ENCODE data around the gene MRM1. TPM values are rescaled to one million over a fixed set of nuclear protein-coding genes. Genes with fewer than 3 reads are reported as not detected.

Gene MRM1
- total and polyA plus RNA-seq, 2 experiments from 2014 or later = 3.8 to 5.9 TPM

DNA sequence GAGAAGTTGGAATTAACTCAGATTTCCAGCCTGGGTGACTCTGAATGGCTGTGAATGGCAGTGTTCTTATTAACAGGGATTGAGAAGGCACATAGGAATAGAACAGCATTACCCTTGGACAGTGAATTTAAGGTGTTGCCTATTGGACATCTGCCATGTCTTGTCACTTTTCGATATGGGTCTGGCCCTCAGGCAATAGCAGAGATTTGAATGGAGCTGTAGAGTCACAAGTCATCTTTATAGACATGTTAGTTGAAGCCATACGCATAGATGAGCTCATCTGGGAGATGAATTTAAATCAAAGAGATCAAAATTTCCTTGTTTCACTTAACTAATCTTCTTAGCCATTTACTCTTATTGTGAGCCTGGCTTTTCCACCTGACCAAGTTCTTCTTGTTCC, 24.6 kb upstream of the MRM1 start:
- Histone ChIP-seq H3K4me1 (ENCODE audit: insufficient read depth) (peaks cover 13% of the 10 kb centered on the region), H3K36me3 (ENCODE audit: low read depth) (peaks cover 66% of the 10 kb centered on the region), H3K9me2 (ENCODE audit: insufficient read depth) (no peaks in the 10 kb centered on the region), H3F3A (ENCODE audit: insufficient read depth) (peaks cover 38% of the 10 kb centered on the region), H2AFZ (no peak overlapping the region), H3K9ac (no peak overlapping the region), H3K9me3 (ENCODE audit: low read depth) (no peaks in the 10 kb centered on the region), H3K4me3 (no peak overlapping the region), H3K27me3 (replicated peaks; ENCODE audit: insufficient read depth) (no peaks in the 10 kb centered on the region), H3K79me2 (ENCODE audit: insufficient read depth) (peaks cover 95% of the 10 kb centered on the region), H3K27ac (no peak overlapping the region), H3K4me2 (ENCODE audit: unreplicated experiment) (no peak overlapping the region), H4K20me1 (ENCODE audit: insufficient read depth) (peaks cover 14% of the 10 kb centered on the region; the same call in 1 of the 2 replicates)
- no peak for DNase-seq
- in situ Hi-C loops (cut with MboI) = no loop called here
- TF ChIP-seq EZH2phosphoT487 (IDR thresholded peaks at IDR 0.05; ENCODE audit: insufficient read depth, low read depth) (no peak), EZH2 (IDR thresholded peaks at IDR 0.05; ENCODE audit: insufficient read depth, poor library complexity, severe bottlenecking) (no peak)
- WGBS, 2 experiments (ENCODE audit: low coverage in 1 of 2, low lambda C conversion rate in 2 of 2, missing lambda C conversion rate in 2 of 2) = 74 to 77% methylated on average over 2 of the region's 2 CpGs

DNA sequence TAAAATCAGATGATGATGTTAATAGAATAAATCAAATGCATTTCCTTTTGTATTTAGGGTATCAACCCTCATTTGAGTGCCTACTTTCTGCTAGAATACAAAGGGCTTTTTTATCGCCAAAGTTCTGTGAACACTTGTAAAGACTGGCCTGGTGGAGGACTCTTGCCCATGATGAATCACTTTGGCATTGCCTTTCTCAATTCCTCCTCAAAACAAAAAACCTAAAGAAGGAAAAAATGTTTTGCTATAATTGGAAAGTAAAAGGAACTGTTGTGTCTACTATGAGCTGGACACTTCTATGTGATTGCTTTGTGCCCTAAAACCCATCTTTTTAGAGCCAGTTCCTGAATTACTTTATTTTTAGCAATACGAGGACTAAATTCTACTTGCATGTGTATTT, 22.7 kb upstream of the MRM1 start:
- peaks cover 95% of the 10 kb centered on the region for H3K79me2 ChIP-seq (ENCODE audit: insufficient read depth)
- no peaks in the 10 kb centered on the region for H3K9me3 ChIP-seq (ENCODE audit: low read depth)
- H3K4me1 ChIP-seq (ENCODE audit: insufficient read depth) = peaks cover 13% of the 10 kb centered on the region
- no peak overlapping the region for H3K4me3 ChIP-seq
- H3K27me3 ChIP-seq (replicated peaks; ENCODE audit: insufficient read depth) = no peaks in the 10 kb centered on the region
- peaks cover 27% of the 10 kb centered on the region for H3F3A ChIP-seq (ENCODE audit: insufficient read depth)
- in situ Hi-C loops (cut with MboI) = no loop called here
- H3K9me2 ChIP-seq (ENCODE audit: insufficient read depth) = no peaks in the 10 kb centered on the region
- 96 to 99% methylated on average over 2 of the region's 2 CpGs for WGBS, 2 experiments (ENCODE audit: low coverage in 1 of 2, low lambda C conversion rate in 2 of 2, missing lambda C conversion rate in 2 of 2)
- no peak overlapping the region for H3K4me2 ChIP-seq (ENCODE audit: unreplicated experiment)
- H3K27ac ChIP-seq = peak overlapping the region; percentile 15; the same call in 1 of the 2 replicates
- peaks cover 74% of the 10 kb centered on the region for H3K36me3 ChIP-seq (ENCODE audit: low read depth)
- H2AFZ ChIP-seq = no peak overlapping the region
- peak; percentile 61 for DNase-seq
- H4K20me1 ChIP-seq (ENCODE audit: insufficient read depth) = peaks cover 14% of the 10 kb centered on the region; the same call in 1 of the 2 replicates
- H3K9ac ChIP-seq = no peak overlapping the region
- TF ChIP-seq EZH2phosphoT487 (IDR thresholded peaks at IDR 0.05; ENCODE audit: insufficient read depth, low read depth) = no peak
- TF ChIP-seq EZH2 (IDR thresholded peaks at IDR 0.05; ENCODE audit: insufficient read depth, poor library complexity, severe bottlenecking) = no peak

DNA sequence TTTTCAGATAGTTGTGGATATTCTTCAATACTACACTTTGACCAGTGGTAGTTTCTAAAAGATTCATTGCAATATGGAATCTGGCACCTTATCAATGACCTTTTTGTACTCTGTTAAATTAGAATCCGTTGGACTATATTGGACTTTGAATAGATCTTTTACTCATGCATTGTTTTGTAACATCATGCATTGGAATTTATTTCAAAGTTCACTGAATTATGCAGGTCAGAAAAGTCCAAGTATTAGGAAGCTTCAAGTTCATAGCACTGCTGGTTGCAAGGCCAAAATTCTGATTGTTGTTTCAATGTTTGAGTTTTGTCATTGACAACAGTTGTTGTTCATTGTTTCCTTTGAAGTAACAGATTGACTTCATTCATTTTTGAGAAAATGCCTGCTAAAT, 17.6 kb upstream of the MRM1 start:
- Histone ChIP-seq H3K27me3 (replicated peaks; ENCODE audit: insufficient read depth) (no peaks in the 10 kb centered on the region), H4K20me1 (ENCODE audit: insufficient read depth) (no peaks in the 10 kb centered on the region), H3K4me1 (ENCODE audit: insufficient read depth) (peaks cover 5% of the 10 kb centered on the region), H3K79me2 (ENCODE audit: insufficient read depth) (peaks cover 79% of the 10 kb centered on the region), H3K4me2 (ENCODE audit: unreplicated experiment) (no peak overlapping the region), H3K9me3 (ENCODE audit: low read depth) (no peaks in the 10 kb centered on the region), H3K27ac (no peak overlapping the region), H3K36me3 (ENCODE audit: low read depth) (peaks cover 95% of the 10 kb centered on the region), H2AFZ (no peak overlapping the region), H3K4me3 (no peak overlapping the region), H3K9ac (no peak overlapping the region), H3K9me2 (ENCODE audit: insufficient read depth) (no peaks in the 10 kb centered on the region), H3F3A (ENCODE audit: insufficient read depth) (peaks cover 37% of the 10 kb centered on the region)
- WGBS, 2 experiments (ENCODE audit: low coverage in 1 of 2, low lambda C conversion rate in 2 of 2, missing lambda C conversion rate in 2 of 2) = 6 to 16% methylated on average over 1 of the region's 1 CpG
- no peak for DNase-seq
- in situ Hi-C loops (cut with MboI) = no loop called here
- no peak for TF ChIP-seq EZH2 (IDR thresholded peaks at IDR 0.05; ENCODE audit: insufficient read depth, poor library complexity, severe bottlenecking)
- TF ChIP-seq EZH2phosphoT487 (IDR thresholded peaks at IDR 0.05; ENCODE audit: insufficient read depth, low read depth) = no peak

DNA sequence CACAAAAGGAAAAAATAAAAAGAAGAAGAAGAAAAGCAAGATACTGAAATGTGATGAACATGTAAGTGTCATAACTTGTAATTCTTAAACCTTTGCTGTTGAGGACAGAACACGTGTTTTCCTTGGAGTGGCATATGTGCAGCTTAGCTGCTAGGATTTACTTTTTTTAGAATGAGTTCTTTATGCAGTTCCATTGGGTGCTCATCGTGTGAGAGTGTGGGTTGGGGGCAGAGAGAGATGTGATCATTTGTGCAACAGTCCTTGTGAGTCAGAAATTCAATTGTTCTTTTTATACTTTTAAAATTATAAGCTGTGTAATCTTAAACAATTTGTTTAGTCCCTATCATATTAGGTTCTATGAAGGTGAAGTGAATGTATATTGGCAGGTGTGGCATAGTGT, 15.2 kb upstream of the MRM1 start:
- Histone ChIP-seq H3K4me3 (no peak overlapping the region), H3F3A (ENCODE audit: insufficient read depth) (peaks cover 52% of the 10 kb centered on the region), H2AFZ (no peak overlapping the region), H3K9me3 (ENCODE audit: low read depth) (no peaks in the 10 kb centered on the region), H3K9me2 (ENCODE audit: insufficient read depth) (no peaks in the 10 kb centered on the region), H3K79me2 (ENCODE audit: insufficient read depth) (peaks cover 56% of the 10 kb centered on the region), H3K9ac (no peak overlapping the region), H3K36me3 (ENCODE audit: low read depth) (peaks cover 86% of the 10 kb centered on the region), H3K27me3 (replicated peaks; ENCODE audit: insufficient read depth) (no peaks in the 10 kb centered on the region), H3K4me2 (ENCODE audit: unreplicated experiment) (no peak overlapping the region), H4K20me1 (ENCODE audit: insufficient read depth) (no peaks in the 10 kb centered on the region), H3K27ac (no peak overlapping the region), H3K4me1 (ENCODE audit: insufficient read depth) (peaks cover 3% of the 10 kb centered on the region)
- TF ChIP-seq EZH2 (IDR thresholded peaks at IDR 0.05; ENCODE audit: insufficient read depth, poor library complexity, severe bottlenecking) (no peak), EZH2phosphoT487 (IDR thresholded peaks at IDR 0.05; ENCODE audit: insufficient read depth, low read depth) (no peak)
- DNase-seq = no peak
- in situ Hi-C loops (cut with MboI) = no loop called here
- 96 to 100% methylated on average over 2 of the region's 2 CpGs for WGBS, 2 experiments (ENCODE audit: low coverage in 1 of 2, low lambda C conversion rate in 2 of 2, missing lambda C conversion rate in 2 of 2)

DNA sequence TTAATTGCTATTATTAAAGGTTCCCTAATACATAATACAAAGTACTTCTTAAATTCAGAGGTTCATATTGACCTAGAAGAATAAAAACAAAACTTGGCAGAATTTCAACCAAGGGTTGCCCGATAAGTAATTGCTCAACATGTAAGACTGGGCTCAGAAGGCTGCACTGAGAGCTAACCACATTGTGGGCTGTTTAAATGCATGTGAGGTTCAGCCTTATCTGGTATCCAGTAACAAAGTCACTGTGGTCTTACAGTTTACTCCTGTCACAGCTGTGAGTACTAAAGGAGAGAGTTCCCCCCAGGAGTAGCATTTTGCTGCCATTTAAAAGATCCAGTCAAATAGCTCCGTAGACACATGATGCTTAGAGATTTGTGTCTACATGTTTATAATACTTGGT, 11.3 kb upstream of the MRM1 start:
- H3K4me1 ChIP-seq (ENCODE audit: insufficient read depth) = peaks cover 12% of the 10 kb centered on the region
- no peak overlapping the region for H3K4me3 ChIP-seq
- H3K9me3 ChIP-seq (ENCODE audit: low read depth) = no peaks in the 10 kb centered on the region
- TF ChIP-seq EZH2phosphoT487 (IDR thresholded peaks at IDR 0.05; ENCODE audit: insufficient read depth, low read depth) (no peak), EZH2 (IDR thresholded peaks at IDR 0.05; ENCODE audit: insufficient read depth, poor library complexity, severe bottlenecking) (no peak)
- DNase-seq = peak; percentile 11
- WGBS, 2 experiments (ENCODE audit: low coverage in 1 of 2, low lambda C conversion rate in 2 of 2, missing lambda C conversion rate in 2 of 2) = 71 to 82% methylated on average over 2 of the region's 2 CpGs
- H3F3A ChIP-seq (ENCODE audit: insufficient read depth) = peaks cover 48% of the 10 kb centered on the region
- H3K9ac ChIP-seq = no peak overlapping the region
- H3K4me2 ChIP-seq (ENCODE audit: unreplicated experiment) = no peak overlapping the region
- no peaks in the 10 kb centered on the region for H3K9me2 ChIP-seq (ENCODE audit: insufficient read depth)
- no peaks in the 10 kb centered on the region for H3K27me3 ChIP-seq (replicated peaks; ENCODE audit: insufficient read depth)
- H3K79me2 ChIP-seq (ENCODE audit: insufficient read depth) = peaks cover 16% of the 10 kb centered on the region
- no peak overlapping the region for H3K27ac ChIP-seq
- no peak overlapping the region for H2AFZ ChIP-seq
- in situ Hi-C loops (cut with MboI) = no loop called here
- H4K20me1 ChIP-seq (ENCODE audit: insufficient read depth) = no peaks in the 10 kb centered on the region
- peaks cover 48% of the 10 kb centered on the region for H3K36me3 ChIP-seq (ENCODE audit: low read depth)
